Liver (tissue), 3 donors: Measurements from ENCODE around the gene SLC12A9.

Source experiments
- ATF3 ChIP-seq: IDR thresholded peaks from 2 replicates; pipeline ENCODE4 v1.6.1; 2016; ENCODE audit warnings: antibody characterized with exemption
- FOXA1 ChIP-seq: IDR thresholded peaks from 2 replicates; pipeline ENCODE4 v1.6.1; 2016; ENCODE audit warnings: antibody characterized with exemption
- GABPA ChIP-seq, 2 donors: IDR thresholded peaks in 1 of 2; conservative IDR thresholded peaks in 1 of 2; 2 replicates each; pipeline ENCODE4 v1.6.1; 2016; ENCODE audit warnings: antibody characterized with exemption in 2 of 2, mild to moderate bottlenecking in 1 of 2, moderate library complexity in 1 of 2
- HNF4G ChIP-seq: IDR thresholded peaks from 2 replicates; pipeline ENCODE4 v1.6.1; 2016; ENCODE audit warnings: antibody characterized with exemption
- MAX ChIP-seq: IDR thresholded peaks from 2 replicates; pipeline ENCODE4 v1.6.1; 2016; ENCODE audit warnings: antibody characterized with exemption
- RAD21 ChIP-seq, 2 donors: IDR thresholded peaks; 2 replicates each; pipeline ENCODE4 v1.6.1; 2016; ENCODE audit warnings: antibody characterized with exemption in 2 of 2, mild to moderate bottlenecking in 2 of 2
- YY1 ChIP-seq: IDR thresholded peaks from 2 replicates; pipeline ENCODE4 v1.6.1; 2016; ENCODE audit warnings: antibody characterized with exemption, mild to moderate bottlenecking
- TF ChIP-seq, protein P1 (sequence below): fragments of 150-350 bp; IDR thresholded peaks from 2 replicates; pipeline ENCODE4 v1.5.1; 2017; ENCODE audit warnings: improper control_type of control experiment, low read depth, low read length; ENCODE audit not compliant: missing input control
- donor health status: healthy.
- donor health status: healthy.

DNA sequence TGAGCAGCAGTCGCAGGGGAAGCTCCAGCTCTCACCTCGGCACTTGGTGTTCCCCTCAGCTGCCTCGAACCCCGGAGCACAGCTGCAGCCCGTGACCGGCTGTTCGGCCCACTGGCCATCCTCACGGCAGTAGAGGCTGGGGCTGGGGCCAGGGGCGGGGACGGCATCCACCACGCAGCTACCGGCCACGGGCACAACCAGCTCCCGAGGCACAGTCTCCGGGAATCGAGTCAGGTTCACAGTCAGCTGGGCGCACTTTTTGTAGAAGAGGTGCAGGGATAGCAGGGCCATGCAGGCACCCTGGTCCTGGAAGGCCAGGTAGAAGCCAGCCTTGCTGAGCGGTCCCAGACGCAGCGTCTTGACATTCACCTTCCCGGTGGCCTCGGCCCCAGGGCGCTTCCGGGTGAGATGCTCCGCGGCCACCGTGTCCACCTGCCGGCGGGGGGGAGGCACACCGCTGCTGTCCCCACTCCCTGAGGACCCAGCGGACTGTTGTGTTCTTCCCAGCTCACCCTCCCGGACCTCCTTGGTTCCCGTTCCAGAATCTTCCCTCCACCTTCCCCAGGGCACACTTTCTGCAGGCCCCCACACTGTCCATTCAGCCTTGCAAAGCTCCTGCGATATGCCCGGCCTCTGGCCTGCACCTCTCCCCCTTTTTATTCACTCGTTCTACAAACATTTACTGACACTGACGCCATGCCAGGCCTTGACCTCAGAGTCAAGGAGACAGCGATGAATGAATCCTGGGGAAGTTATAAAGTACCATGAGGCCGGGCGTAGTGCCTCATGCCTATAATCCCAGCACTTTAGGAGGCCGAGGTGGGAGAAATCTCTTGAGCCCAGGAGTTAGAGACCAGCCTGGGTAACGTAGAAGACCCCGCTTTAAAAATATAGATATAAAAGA, 30.0 kb upstream of the SLC12A9 start:
- TF ChIP-seq YY1 (peak; percentile 49), ATF3 (no peak), FOXA1 (no peak), RAD21 (IDR thresholded peaks at IDR 0.05) (peak in 1 of 2 donors; percentile 3), GABPA (IDR thresholded peaks at IDR 0.05 in 1 of 2, conservative IDR thresholded peaks at IDR 0.05 in 1 of 2) (no peak), HNF4G (peak; percentile 18), MAX (peak; percentile 50)
- TF ChIP-seq, protein P1, sequence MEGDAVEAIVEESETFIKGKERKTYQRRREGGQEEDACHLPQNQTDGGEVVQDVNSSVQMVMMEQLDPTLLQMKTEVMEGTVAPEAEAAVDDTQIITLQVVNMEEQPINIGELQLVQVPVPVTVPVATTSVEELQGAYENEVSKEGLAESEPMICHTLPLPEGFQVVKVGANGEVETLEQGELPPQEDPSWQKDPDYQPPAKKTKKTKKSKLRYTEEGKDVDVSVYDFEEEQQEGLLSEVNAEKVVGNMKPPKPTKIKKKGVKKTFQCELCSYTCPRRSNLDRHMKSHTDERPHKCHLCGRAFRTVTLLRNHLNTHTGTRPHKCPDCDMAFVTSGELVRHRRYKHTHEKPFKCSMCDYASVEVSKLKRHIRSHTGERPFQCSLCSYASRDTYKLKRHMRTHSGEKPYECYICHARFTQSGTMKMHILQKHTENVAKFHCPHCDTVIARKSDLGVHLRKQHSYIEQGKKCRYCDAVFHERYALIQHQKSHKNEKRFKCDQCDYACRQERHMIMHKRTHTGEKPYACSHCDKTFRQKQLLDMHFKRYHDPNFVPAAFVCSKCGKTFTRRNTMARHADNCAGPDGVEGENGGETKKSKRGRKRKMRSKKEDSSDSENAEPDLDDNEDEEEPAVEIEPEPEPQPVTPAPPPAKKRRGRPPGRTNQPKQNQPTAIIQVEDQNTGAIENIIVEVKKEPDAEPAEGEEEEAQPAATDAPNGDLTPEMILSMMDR, result no peak
